GM19238 (cell line): ENCODE results near the gene ZNF792.
"Not testable (repeated sequence)": the region's sequence is repeated elsewhere in the genome, so short reads cannot be mapped to it uniquely, and the experiment has no call there.

Source experiments
- DNase-seq: peaks from one replicate; pipeline ENCODE4 v3.0.0; 2011; ENCODE audit warnings: low spot score; ENCODE audit not compliant: insufficient read length

Gene ZNF792

DNA sequence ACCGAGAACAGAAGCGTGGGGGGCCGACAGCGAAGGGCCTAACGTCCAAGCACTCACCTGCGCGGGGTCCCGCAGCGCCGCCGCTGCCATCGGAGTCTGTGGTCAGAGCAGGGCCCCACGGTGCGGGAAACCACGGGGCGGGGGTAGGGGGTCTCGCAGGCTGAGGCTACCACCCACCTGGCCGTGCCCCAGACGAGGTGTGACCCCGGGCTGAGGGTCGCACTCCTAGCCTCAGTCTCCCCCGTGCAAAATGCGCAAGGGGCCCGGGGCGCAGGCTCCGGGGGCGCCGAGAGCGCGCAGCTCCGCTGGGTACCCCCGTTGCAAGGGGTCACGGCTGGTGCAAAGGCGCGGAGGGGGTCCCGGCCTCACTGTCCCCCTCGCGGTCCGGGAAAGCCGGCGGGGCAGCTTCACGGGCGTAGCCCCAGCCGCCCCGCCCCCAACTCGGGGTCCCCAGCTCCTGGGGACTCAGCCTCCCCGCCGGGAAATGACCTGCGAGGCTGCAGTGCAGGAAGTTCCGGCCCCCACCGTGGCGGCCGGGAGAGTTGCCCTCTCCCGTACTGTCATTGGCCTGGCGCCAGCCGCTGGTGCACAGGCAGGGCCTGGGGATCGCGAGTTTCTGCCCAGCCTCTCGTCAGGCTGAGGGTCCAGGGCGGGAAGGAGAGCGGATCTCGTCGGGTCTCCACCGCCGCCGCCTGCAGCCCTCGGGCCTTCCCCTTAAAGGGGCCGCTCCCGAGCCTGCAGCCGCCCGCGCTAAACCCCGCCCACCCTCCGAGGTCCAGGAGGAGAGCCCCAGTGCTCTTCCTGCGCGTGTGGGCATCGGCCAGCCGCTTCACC, at the start of gene ZNF792:
Gene ZNF792 (minus strand): TSS at position 657 of the 834 bp plus-strand sequence. CDS start 567 bp downstream, at position 90.
- peak; percentile 71 for DNase-seq

DNA sequence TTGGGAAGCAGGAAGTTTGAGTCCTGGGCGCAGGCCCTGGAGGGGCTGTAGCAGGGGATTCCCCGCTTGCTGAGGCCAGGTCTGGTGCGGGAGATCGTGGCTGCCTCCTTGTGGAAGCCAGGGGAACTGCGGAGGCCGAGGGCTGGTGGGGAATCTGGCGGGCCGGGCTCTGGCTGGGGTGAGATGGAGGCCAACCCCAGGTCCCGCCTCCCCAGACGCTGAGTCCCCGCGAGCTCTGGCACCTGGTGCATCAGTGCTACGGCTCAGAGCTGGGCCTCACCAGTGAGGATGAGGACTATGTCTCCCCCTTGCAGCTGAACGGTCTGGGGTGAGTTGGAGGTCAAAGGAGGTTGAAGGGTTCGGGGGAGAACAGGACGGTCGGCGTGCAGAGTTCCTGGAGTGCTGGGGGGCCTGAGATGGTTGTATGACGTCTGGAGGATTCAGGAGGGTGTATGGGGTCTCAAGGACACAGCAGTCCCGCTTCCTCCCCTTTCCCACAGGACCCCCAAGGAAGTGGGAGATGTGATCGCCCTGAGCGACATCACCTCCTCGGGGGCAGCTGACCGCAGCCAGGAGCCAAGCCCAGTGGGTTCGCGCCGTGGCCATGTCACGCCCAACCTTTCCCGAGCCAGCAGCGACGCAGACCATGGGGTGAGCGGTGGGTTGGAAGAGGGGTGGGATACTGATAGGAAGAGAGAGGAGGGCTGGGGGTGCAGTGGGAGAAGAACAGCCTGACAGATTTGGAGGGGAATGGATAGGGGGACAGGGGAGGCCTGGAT, 49.2 kb upstream of the ZNF792 start:
- DNase-seq = peak; percentile 91

DNA sequence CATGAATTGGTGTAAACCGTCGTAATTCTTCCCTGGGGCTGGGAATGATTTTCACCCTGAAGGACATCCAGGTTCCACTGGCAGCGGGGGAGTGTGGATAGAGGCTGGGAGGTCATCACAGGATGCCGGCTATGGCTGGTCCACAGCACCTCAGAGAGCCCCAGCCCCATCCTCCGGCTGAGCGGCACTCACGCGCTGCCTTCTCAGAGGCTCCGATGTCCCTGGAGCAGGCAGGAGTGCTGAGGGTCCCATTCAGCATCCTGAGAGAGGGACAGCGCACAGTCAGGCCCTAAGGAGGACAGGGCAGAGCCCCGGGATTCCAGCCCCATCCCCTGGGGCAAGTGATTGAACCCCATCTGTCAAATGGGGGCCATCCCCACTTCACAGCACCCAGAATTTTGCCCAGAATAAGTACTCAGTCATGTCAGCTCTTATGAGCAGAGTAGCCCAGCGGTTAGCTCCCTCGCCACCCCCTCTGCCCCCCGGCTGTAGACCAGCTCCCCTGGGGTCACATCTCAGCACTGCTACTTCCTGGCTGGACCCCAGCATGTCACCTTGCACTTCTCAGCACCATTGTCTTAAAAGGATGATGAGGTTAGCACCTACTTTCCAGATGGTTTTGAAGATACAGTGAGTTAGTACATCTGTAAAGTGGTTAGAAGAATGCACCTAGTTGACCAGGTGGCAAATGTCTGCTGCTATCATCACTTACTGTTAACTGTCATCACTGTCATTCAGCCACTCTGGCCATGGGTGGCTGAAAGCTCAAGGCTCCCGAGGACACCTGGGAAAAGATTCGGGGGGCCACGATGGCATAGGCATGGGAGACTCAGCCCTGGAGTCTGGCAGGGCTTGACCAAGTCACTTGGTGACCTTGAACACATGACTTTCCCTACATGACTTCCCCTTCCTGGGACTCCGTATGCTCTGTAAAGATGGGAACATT, 48.0 kb upstream of the ZNF792 start:
- no peak for DNase-seq

DNA sequence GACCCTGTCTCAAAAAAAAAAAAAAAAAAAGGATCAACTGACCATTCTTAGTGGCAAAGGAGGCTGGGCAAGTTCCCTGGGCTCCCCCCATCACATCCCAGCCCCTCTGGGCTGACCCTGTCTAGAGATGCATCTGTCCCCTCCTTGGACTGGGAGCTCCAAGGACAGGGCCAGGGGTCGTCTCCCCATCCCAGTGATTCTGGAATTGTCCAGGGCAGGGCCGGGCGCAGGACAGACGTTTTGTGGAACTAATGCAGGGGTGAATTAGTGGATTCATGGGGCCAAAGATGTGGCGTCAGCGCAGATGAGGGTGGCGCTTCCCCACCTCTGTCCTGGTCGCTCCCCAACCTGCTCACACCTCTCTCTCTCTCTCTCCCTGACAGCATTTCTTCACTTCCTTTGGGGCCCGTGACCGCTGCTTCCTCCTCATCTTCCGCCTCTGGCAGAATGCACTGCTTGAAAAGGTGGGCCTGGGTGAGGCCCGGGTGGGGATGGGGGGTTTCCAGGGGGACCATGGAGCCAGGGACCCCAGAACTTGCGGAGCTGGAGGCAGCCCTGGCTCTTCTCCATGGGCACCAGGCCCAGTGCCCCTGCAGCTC, 47.2 kb upstream of the ZNF792 start:
- DNase-seq = no peak

DNA sequence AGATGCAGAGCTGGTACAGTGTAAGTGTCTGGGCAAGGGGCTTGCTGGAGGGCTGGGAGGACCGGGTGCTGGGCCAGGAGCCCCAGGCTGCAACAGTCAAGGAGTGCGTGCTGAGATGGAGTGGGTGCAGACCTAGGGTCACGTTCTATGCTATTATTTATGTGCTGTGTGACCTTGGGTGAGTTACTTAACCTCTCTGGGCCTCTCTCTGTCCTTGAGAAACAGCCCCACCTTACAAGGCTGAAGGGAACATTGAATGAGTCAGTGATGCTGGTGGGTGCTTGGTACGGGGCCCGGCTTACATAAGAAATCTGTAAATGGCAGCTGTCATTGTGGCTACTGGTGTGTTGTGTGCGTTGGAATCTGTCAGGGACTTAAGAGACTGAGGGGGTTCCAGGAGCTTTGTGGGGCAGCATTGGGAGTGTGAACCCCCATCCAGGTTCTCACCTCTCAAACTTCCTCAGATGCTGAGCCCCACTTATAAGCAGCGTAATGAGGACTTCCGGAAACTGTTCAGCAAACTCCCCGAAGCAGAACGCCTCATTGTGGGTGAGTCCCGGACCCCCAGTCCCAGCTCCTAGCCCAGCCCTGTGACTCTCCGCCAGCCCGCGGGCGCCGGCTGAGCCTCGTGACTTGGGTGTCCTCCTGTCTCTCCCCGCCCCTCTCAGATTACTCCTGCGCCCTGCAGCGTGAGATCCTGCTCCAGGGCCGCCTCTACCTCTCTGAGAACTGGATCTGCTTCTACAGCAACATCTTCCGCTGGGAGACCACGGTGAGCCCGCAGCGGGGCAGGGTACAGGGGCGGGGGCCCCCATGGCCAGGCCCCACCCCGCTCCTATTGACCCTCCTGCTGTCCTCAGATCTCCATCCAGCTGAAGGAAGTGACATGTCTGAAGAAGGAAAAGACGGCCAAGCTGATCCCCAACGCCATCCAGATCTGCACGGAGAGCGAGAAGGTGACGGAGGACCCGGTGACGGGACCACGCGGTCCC, 45.7 kb upstream of the ZNF792 start:
- DNase-seq = no peak

DNA sequence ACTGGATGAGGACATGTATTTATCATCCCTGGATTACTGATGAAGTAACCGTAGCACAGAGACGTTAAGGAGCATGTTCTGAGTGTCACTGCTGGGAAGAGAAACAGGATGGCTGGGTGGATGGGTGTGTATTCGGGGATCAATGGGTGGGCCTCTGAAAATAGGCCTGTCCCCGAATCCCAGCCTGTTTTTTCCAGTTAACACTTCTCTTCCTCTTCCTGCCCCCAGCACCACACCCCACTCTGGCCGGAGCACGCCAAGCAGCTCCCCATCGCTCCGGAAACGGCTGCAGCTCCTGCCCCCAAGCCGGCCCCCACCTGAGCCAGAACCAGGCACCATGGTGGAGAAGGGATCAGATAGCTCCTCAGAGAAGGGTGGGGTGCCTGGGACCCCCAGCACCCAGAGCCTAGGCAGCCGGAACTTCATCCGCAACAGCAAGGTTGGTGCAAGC, 44.9 kb upstream of the ZNF792 start:
- DNase-seq = no peak

DNA sequence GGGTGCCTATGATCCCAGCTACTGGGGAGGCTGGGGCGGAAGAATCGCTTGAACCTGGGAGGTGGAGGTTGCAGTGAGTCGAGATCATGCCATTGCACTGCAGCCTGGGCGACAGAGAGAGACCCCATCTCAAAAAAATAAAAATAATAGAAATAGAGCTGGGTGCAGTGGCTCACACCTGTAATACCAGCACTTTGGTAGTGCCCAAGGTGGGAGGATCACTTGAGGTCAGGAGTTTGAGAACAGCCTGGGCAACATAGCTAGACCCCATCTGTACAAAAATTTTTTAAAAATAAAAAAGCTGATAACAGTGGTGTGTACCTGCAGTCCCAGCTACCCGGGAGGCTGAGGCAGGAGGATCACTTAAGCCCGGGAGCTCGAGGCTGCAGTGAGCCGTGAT, 43.4 kb upstream of the ZNF792 start:
- not testable (repeated sequence) for DNase-seq

DNA sequence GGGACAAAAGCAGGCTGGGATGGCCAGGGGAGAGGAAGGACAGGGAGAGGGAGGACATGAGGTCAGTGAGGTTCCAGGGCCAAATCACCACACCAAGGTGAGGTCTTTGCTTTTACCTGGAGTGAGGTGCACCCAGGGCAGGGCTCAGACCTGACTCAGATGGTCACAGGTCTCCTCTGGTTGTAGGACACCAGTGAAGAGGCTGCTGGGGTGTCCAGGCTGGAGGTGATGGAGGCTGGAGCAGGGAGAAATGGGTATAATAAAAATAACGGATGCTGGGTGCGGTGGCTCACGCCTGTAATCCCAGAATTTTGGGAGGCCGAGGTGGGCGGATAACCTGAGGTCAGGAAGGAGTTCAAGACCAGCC, 43.0 kb upstream of the ZNF792 start:
- DNase-seq = no peak

DNA sequence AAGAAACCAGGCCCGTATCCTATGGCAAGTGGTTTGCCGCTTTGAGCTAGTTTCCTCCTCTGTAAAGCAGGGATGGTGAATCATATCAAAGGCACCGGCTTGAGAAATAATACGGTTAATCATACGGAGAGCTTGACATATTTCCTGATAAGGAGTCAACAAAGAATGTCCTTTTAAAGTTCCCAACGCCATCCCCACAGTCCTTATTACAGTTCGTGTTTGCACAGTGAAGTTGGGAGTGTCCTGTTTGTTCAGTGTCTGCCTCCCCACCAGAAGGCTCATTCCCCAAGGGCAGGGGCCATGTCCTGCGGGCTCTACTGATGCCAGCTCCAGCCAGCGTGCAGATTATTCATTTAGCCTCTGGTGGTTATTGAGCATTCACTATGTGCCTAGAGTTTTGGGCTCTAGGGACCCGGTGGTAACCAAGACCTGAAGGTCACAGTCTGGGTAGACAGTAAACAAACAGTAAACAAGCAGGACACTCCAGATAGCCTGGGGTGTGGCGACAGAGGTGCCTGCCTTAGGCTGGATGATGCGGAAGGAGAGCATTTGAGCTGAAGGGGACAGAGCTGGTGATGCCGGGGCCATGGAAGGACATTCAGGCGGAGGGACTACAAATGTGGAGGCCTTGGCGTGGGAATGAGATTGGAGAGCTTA, 42.4 kb upstream of the ZNF792 start:
- no peak for DNase-seq

DNA sequence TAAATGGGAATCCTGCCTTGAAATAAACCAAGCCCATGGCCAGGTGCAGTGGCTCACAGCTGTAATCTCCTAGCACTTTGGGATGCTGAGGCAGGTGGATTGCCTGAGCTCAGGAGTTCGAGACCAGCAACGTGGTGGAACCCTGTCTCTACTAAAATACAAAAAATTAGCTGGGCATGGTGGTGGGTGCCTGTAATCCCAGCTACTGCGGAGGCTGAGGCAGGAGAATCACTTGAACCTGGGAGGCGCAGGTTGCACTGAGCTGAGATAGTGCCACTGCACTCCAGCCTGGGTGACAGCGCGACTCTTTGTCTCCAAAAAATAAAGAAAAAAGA, 41.9 kb upstream of the ZNF792 start:
- DNase-seq = not testable (repeated sequence)

DNA sequence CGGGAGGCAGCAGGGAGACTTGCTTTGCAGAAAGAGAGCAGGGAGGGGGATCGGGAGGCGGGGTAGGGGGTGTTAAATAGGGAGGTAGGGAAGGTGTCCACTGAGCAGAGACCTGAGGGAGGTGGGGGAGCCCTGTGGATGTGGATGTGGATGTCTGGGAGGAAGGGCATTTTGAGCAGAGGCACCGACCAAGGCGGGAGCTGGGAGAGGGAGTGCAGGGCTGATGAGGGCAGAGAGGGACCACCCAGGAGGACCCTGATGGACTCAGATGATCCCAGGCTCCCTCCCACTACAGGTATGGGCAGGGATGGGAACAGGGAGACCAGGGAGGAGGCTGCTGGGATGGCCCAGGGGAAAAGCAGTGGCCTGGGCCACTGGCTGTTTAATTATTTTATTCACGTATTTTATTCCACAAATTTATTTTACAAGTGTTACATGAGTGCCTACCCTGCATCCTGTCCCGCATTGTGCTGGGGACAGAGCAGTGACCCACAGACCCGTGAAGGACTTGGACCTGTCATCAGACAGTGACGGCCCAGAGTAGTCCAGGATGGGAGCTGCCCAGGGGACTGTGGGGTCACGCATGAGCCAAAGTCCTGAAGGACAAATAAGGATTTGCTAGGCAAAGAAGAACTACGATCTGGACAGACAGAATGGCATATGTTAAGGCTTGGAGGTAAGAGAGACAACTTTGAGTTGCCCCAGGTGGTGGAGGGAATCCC, 41.4 kb upstream of the ZNF792 start:
- no peak for DNase-seq

DNA sequence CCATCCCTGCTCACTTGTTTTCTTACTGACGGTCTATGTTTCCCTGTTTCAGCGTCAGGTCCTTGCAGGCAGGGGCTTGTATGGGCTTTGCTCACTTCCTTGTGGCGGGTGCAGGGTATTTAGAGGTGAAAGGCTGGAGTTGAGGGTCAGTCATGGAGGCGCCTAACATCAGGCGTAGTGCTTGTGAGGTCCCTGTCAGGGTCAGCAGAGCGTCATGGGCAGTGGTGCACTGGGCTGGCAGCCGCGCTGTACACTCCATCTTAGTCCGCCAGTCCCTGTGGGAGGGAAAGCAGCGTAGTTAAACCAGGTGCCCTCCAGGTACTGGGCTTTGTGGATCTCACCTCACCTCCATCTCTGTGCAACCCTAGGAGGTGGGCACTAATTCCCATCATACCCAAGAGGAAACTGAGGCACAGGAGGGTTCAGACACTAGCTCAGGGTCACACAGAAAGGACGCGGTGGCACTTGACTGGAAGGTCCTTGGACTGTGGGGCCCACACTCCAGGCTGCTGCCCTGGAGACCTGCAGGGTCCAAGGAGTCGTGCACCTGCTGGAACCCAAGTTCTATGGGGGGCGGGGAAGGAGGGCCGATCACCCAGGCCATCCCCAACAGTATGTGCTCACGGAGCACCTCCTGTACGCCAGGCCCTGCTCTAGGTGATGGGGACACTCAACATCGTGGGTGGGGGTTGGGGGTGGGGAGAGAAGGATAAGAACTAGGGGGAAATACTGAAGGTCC, 40.7 kb upstream of the ZNF792 start:
- DNase-seq = no peak

DNA sequence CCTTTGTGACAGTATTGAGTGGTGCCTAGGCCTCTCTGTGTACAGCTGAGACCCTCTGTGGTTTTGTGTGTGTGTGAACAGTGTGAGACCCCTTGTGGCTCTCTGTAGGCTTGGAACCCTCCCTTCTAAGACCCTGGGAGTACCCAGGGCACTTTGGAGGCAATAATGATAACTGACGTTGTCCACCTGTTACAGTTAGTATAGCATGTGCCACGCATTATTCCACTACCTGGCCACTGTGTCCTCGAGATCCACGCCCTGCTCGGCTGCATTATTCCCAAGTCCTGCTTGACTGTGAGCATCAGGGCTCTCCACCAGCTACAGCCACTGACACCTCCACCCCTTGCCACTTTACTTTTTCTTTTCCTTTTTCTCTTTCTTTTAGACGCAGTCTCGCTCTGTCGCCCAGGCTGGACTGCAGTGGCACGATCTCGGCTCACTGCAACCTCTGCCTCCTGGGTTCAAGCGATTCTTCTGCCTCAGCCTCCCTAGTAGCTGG, 38.1 kb upstream of the ZNF792 start:
- DNase-seq = peak; percentile 0

DNA sequence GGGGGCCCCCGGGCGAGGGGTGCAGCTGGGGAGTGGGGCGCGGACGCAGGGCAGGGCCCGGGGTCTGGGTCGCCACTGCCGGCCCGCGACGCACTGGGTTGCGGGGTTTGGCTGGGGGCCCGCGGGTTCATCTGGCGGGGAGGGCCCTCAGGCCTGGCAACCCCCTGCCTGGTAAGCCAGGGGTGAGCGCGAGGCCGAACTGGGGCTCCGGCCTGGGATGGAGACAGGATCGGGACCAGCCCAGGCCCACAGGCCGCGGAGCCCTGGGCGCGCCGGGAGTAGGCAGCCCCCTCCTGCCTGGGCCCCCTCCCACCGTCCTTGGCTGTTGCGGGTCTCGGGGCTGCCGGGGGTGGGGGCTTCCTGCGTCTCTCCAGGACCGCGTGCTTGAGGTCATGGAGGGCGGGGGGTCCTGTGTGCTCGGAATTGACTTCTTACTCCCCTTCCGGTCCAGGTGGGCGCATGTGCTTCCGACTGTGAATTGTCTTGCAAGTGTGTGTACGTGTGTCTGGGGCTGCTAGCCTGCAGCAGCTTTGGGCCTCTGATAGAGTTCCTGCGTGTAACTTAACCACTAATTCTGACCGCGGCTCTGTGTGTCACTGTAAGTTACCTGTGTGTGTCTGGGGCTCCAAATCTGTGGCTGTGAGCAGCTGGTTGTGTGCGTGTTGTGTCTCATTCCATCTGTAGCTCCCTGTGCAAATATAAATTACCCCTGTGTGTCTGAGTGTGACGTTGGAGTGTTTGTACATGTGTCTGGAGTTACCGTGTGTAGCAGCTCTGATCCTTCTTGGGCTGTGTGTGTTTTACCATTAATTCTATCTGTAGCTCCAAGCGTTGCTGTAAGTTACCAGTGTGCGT, 36.8 kb upstream of the ZNF792 start:
- DNase-seq = peak; percentile 43

DNA sequence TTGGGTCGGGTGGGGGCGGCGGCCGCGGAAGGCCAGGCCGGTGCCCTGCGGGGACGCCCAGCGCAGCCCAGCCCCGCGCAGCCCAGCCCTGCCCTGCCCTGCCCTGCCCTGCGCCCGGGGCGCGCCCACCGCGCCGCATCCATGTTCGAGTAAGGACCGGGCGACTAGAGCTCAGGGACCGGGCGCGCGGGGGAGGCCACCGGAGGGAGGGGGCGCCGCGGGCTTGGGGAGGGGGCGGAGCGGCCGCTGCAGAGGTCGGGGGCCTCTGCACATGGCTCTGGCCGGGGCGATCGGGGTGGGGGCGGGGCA, 36.3 kb upstream of the ZNF792 start:
- no peak for DNase-seq

DNA sequence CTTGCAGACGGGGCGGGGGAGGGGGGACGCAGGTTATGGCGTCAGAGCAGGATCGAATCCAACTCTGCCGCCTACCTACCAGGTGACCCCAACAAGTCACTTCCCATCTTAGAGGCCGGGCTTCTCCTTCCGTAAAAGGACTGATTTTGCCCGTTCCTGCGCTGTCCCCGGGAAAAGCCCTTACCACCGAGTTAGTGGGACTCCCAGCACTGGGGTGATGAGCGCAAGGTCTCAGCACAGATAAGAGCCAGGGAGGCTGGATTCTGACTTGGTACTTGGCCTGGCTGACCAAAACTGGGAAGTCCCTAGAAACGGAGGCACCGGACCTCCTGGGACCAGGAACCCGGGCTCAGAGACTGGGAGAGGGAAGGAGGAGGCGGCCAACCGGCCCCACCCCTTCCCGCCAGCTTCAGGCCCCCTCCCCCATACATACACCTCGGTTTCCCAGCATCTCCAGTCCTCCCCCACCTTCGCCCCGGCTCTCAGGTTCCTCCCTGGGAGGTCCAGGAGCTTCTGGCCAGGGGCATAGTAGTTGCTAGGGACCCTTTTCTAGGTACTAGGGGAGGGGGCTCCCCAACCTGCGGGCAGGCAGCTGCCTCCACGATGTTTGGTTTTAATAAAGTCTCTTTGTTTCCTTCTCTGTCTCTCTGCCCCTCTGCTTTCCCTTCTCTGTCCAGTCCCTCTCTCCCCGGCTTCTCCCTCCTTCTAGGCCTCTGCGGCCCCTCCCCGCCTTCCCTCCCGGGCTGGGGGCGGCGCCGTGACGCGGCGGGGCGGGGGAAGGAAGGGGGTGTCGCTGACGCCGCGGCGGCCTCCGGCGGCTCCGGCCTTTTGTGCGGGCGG, 35.7 kb upstream of the ZNF792 start, which contains the start of gene GRAMD1A:
Gene GRAMD1A (plus strand): TSS at position 826 of the 840 bp plus-strand sequence. CDS start 156 bp downstream, outside the sequence.
- DNase-seq = peak; percentile 93
